HG03575 (cell line): ENCODE results near the gene PAX8.
"Not testable (repeated sequence)": the region's sequence is repeated elsewhere in the genome, so short reads cannot be mapped to it uniquely, and the experiment has no call there.

Experiments
- ATAC-seq: cut with Tn5 transposase; IDR thresholded peaks from one replicate; pipeline ENCODE4 v1.9.1; 2021; ENCODE audit not compliant: unreplicated experiment, insufficient number of reproducible peaks, low FRiP score; ENCODE audit errors: extremely low read depth

Gene PAX8

DNA sequence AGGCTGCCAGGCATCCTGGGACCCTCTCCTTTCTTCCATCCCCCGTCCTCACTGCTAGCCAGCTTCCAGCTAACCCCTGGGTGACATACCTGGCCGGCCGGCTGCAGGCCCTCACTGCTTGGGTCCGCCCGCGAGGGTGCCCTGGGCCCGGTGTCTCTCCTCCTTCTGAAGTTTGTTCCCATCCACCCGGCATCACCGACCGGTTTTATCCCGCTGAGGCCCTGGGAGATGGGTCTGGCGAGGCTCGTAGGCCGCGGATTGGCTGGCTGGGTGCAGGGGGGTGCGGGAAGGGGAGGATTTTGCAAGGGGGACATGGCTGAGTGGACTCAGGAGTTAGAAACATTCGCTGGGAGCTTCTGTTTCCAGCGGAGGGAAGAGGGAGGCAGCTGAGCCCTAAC is at the start of gene PAX8:
Gene PAX8, minus strand, starts transcription at position 180 of the 398 bp plus-strand sequence. CDS start 527 bp downstream, outside the sequence.
- no peak for ATAC-seq

DNA sequence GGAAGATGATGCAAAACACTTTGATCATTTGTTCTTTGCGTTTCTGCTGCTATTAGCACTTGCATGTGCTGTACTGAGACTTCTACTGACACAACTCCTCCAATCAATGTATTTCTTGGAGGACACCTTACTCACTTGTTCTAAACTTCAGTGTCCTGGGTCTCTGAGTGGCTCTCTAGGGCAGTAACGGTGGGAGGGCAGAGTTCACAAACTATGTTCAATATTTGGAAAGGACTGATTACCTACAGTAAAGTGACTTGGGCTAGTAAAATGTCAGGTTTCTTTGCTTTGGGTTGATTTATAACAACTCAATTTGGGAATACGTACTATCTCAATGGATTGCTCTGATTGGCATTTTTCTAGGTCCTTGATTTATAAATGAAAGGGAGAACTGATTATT is 49.3 kb upstream of the PAX8 start:
- no peak for ATAC-seq

DNA sequence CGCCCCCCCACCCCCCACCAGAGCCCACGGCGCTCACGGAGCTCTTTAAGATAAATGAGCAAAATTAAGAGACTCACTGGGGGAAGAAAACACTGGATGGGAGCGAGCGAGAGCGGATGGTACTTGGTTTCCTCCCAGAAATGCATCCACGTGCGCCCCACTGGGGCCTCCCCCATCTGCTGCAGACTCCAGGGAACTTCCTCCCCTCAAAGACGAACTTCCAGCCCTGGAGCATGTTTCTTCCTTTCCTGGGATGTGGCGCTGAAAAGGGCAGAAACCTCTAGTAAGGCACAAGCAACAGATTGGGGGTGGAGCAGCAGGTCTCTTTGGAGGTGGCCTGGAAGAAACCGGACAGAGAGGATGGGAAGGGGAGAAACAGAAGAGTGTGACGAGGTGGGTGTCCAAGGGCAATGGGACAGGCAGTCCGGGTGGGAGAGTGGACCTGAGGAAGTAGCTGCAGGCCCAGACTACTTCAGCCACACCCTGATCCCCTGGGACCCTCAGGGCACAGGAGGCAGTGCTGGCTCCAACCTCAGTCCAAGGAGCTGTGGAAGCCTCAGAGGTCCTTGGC is 46.5 kb upstream of the PAX8 start:
- ATAC-seq, result not testable (repeated sequence)

DNA sequence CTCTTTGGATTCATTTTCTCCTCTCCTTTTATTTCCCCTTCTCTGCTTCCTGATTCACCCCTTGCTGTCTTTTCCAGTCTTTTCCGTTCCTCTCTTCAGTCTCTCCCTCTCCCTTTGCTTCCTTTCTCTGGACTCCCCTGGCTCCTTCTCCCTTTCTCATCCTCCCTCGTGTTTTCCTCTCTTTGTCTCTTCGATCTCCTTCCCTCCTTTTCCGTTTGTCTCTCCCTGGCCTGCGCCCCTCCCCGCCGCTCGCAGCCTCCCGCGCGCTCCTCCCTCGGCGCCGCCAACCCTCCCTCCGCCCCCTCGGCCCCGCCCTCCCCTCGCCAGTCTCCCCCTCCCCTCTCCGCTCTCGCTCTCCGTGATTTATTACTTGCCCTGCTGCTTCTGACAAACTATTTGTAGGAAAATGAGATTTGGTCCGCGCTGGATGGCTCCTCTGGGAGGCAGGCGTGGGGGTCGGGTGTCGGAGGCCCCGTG is 46.0 kb upstream of the PAX8 start:
- ATAC-seq, result no peak

DNA sequence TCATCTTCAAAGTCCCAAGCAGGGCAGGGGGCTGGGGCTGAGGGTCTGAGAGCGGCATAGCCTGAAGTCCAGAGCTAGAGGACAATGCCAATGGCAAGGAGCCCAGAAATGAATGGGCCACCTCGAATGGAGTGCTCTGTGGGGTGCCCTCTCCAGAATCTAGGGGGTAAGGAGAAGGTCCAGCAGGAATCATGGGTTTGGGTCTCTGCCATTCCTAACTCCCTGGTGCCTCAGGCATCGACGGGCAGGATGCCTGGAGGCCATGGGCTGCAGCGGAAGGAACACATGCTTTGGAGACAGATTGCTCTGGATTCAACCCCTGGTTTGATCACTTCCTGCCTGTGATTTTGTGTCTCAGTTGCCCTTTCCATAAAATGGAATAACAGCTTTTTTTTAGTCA is 44.4 kb upstream of the PAX8 start:
- not testable (repeated sequence) for ATAC-seq

DNA sequence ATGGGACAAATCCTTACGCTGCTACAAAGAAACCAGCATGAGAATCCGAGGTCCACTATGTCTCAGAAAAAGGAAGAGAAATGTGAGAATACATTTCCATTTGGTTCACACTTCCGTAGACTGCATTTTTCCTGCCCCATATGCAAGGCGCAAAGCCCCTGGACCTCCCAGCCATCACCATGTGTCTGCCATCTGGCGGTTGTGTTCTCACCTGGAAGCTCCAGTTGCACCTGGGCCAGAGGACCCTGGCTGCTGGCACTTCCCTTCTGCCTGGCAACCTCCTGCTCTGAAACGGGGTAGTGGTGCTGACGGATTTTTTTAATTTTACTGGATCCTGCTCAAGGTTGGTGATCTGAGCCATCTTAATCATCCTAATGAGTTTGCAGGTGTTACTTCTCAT is 41.4 kb upstream of the PAX8 start:
- ATAC-seq, result not testable (repeated sequence)

DNA sequence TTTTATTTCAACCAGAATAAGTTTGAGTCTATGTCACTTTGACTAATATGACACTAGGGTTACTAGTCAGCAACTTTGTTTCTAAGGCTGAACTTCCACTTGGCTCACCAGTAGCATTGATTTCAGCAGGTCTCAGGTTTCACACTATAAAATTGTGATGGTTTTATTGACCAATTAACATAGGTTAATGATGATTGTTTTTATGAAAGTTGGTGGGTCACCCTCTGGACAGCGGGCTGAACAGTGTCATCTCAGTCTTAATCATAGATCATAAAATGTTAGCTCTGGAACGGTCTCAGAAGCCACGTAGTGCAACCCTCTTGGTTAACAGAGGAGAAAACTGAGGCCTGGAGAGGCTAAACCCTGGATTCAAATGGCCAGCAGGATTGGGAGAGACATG is 40.2 kb upstream of the PAX8 start:
- ATAC-seq, result not testable (repeated sequence)

DNA sequence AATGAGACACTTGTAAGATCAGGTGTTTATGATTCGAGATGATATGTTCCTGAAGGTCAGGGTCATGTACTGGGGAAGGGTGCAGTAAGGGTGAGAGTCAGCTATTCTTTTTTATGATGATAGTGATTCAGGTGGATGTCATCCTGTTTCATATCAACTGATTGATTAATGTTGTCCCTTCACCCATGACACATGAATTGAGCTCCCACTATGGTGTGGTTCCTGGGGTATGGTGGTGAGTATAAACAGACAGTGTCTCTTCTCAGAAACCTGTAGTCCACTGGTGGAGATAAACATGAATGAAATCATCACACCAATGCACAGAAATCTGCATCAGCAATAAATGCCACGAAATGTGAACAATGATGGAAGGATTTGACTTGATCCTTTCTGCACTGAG is 37.4 kb upstream of the PAX8 start:
- no peak for ATAC-seq

DNA sequence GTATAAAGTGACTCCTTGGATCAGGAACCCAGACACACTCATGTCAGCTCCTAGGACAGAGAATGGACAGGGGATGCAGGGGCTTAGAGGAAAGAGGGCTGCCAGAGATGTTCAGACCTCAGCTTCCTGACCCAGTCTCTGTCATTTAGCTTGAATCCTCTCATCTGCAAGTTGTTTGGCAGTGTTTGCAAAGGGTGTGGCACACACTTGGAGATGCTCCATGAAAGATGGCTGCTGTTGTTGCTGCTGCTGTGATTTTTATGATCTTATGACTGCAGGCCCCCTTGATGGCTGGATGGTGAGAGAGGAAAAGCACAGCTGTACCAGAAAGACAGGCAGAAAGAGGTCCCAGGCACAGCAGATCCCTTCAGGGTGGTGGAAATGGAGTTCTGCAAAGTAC is 35.9 kb upstream of the PAX8 start:
- not testable (repeated sequence) for ATAC-seq

DNA sequence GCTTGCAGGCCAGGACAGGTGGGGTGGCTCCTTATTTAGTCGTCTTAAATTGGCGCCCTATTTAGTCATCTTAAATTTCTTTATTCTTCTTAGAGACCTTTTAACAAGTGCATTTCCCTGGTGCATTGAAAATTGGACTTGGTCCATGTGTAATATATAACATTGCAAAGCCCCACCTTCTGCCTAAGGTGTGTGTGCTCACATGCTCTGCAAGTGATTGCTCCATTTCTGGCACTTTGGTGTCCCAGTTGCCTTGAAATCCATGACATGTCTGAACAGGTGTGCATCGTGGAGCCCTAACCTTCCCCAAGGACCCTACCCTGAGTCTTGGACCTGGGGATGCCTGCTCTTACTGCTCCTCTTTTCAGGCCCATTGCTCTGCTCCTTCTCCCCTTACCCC is 35.5 kb upstream of the PAX8 start:
- ATAC-seq, result not testable (repeated sequence)

DNA sequence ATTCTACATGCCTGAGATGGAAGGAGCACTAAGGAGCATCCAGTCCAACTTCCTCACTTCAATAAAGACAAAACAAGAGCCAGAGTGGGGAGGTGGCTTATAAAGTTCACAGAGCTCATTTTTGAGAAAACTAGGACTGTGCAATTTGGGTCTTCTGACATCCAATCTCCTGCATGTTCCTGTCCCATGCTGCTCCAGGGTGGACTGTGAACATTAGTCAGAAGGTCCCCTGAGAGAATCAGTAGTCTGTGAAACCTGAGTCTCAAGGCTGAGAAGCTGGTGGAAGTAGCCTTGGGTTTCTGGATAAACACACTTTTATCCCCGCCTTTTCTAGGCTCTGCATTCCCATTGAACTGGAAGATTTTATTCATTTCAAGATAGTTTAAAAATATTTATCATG is 33.1 kb upstream of the PAX8 start:
- not testable (repeated sequence) for ATAC-seq

DNA sequence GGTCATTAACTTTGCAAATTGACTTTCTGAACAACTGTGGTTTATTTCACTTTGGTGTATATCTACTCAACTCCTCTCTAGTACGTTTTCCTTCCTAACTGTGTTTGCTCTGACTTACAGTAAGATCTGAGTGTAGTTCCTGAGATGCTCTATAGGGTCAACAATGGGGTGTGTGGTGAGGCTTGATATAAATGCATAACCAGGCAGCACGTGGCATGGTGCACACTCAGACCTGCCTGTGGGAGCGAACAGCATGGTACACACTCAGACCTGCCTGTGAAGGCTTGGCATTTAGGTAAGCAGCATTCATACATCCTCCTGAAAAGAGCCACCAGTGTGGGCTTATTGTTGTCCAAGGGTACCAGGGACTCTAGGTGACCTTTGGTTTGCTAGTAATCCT is 32.5 kb upstream of the PAX8 start:
- not testable (repeated sequence) for ATAC-seq

DNA sequence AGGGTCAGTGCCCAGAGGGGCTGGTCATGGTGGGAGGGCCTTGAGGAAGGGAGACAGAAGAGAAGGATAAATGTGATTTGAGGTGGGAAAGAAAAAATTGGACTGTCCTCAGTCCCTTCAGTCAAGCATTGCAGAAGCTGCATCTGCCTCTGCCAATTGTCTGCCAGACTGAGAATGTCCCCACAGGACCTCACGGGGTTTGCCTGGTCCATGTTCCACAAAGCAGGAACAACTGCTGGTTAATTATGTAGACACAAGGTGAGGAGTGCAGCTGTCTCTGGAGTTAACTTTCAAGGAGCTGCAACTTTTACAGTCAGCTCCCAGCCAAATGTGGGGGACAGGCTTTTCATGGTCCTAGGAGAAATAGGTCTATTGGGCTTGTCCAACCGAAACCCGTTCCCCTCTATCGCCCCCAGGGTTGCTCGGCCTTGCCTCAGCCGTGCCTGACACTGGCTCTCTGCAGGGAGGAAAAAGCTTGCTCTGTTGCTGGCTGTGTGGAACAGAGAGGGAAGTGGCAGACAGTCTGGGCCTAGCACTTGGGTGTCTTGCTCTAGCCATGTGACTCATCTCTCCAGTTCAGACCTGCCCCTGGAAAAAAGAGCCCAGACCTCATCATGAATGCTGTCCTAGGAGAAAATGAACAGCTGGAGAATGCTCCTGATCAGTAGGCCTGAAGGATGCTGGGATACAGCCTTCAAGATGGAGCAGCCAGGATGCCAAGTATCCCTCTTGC is 31.1 kb upstream of the PAX8 start:
- no peak for ATAC-seq

DNA sequence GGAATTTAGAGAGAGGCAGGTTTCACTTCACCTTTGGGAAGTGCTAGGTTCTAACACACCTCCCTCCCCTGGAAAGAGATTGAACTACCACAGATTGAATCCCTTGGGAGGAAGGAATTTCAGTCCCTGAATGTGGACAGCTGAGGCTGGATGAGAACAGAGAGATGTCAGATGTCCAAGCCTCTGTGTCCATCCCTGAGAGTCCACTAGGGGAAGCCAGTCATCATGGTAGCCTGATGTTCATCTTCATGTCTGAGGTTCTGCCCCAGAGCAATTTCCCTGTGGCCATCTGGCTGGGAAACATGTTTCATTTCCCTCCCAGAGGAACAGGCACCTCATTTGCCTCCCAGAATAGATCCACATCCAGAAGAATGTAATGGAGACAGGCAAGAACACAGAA is 30.1 kb upstream of the PAX8 start:
- ATAC-seq, result not testable (repeated sequence)

DNA sequence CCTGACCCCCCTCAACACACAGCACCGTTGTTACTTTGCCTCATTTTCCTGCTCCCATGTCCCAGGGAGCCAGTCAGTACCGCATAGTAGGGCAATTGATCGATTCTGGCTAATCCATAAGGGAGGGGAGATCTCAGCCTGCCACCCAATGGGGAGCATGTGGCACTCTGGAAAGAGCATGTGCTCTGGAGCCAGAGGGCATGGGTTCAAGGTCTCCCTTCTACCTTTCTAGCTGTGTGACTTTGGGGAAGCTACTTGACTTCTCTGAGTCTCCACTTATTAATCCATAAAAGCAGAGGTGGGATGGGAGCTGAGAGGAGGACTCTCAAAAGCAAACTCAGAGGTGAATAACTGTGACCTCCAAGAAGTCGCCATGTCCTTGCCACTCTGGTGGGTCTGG is 27.5 kb upstream of the PAX8 start:
- not testable (repeated sequence) for ATAC-seq

DNA sequence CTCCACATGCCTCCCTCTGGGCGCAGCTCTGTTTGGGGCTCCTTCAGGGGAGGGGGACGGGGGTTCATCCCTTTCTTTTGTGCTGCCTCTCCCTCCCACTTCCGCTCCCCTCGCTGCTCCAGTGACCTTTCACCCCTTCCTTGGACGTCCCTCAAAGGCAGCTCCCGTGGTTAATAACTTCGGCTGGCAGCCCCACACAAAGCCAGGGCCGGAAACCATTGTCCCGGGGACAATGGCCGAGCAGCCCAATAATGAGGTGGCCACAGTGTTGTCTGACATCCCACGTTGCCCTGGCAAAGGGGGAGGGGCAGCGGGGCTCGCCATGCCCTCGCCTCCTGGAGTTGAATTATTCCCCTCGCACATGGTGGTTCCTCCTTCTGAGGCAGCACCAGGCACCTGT is 27.0 kb upstream of the PAX8 start:
- not testable (repeated sequence) for ATAC-seq

DNA sequence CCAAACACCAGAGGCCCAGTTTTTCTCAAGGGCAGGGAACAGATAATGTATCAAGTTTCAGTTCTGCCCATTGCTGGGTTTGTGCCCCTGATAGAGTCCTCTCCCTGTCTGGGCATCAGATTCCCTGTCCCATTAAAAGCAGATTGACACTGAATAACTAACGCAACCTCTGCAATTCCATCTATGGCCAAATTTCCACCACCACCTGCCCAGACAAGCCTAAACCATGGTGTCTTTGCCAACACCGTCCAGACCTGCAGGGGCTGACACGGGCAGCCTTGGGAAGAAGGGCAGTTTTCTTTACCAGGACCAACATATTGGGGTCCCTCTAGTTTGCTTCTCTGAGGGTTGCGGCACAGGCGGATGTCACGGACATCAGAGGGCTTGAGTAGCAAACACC is 26.4 kb upstream of the PAX8 start:
- ATAC-seq, result no peak

DNA sequence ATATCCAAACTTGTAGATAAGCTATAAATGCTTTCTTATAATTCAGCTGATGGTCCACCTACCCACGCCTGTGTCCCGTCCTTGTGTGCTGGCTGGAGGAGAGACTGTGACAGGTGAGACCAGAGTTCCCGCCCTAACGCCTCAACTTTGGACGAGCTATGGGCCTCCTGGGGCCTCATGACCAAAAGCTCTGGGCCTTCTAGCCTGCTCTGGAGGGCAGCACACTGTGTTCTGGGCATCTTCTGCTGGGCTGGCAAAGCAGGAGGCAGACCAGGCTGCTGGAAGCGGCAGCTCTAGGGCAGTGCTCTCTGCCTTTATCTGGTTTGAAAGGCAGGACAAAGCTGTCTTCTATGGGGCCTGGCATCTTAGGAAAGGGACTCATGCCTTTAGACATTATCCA is 26.0 kb upstream of the PAX8 start:
- ATAC-seq, result no peak

DNA sequence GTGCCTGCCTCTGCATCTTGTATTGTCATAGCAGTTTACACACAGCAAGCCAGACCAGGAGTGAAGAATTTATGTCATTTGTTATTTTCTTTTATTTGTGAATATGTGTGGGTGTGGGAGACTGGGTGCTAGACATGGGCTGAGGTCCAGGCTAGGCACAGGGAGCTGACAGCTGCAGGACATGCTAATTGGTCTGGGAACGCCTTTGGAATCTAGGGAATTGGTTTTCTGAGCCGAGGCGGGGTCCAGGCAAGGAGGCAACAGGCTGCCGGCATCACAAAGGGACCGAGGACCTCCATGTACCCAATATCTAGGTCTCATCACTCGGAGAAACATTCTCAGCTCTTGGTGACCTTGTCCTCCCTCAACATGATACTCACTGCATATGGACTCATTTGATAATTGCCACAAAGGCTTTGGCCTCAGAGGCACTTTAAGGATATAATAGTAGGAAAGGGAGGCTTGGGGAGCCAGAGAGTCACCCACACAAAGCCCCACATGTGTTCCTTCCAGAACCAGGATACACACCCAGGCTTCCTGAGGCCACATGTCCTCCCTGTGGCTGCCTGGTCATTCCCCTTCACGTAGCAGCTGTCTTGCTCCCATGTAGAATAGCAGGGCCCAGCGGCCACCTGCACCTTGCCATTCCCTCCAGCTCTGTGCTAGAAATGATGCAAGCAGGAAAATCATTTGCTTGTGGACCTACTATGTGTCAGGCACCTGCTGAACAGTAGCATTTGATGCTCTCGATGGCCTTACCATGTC is 23.7 kb upstream of the PAX8 start:
- ATAC-seq, result not testable (repeated sequence)

DNA sequence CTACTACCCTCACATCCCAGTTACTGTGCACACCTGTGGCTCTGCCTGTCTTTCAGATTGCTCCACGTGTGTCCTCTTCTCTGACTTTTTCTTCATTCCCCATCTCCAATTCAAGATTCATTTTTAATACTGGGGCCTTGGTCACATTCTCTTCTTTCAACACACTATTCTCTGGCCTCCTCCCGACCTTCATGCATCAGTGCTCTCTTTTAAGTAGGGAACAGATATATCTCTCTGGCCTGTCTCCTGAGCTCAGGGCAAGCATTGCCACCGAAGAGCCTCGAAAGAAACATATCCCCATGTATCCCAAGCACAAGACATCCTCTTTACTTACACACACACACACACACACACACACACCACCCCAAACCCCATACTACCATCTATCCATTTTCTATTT is 21.6 kb upstream of the PAX8 start:
- no peak for ATAC-seq
